HG02981 (cell line): ENCODE data around the gene ARHGAP42.
"Not testable (repeated sequence)": the region's sequence is repeated elsewhere in the genome, so short reads cannot be mapped to it uniquely, and the experiment has no call there.

Source experiments
- ATAC-seq: cut with Tn5 transposase; IDR thresholded peaks from one replicate; pipeline ENCODE4 v1.9.1; 2021; ENCODE audit warnings: mild to moderate bottlenecking, moderate library complexity; ENCODE audit not compliant: unreplicated experiment

The ARHGAP42 gene

GRCh38 chr11:100716838-100717237 lies 29.8 kb downstream of the ARHGAP42 start:
- ATAC-seq = no peak

- ATAC-seq = no peak
Measured at GRCh38 chr11:100719362-100719761, 32.3 kb downstream of the ARHGAP42 start.

GRCh38 chr11:100719809-100720221 lies 32.7 kb downstream of the ARHGAP42 start:
- no peak for ATAC-seq

GRCh38 chr11:100726680-100727079 lies 39.6 kb downstream of the ARHGAP42 start:
- no peak for ATAC-seq

DNA sequence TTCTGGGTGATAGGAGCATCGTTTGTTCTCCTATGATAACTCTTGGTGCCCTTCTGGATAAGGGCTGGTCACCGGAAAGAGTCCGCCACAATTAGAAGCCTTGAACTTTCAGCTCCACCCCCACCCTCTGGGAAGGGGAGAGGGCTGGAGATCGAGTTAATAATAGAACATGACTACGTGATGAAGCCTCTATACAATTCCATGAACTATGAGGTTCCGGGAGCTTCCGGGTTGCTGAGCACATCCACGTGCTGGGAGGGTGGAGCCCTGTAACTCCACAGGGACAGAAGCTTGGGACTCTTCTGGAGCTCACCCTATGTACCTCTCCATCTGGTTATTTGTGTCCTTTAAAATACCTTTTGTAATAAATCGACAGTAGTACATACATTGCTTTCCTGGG lies 40.3 kb downstream of the ARHGAP42 start:
- no peak for ATAC-seq

DNA sequence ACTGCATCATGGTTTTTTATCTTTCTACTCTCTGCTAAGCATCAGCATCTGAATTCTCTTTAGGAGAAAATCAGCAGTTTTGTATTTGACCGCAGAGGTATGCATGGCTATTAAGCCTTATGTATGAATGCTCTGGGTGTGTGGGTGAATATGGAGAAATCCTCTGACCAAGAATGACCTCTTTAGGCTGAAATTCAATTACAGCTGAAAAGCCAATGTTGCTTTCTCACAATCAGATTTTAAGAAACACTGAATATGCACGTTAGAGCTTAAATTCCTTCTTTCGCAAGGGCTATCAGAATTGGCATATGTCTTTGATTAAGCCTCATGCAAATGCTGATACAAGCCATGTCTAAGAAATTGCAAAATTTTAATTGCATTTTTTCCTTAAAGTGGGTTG lies 43.2 kb downstream of the ARHGAP42 start:
- ATAC-seq = no peak

- no peak for ATAC-seq
Measured at GRCh38 chr11:100731471-100731870, 44.4 kb downstream of the ARHGAP42 start.

DNA sequence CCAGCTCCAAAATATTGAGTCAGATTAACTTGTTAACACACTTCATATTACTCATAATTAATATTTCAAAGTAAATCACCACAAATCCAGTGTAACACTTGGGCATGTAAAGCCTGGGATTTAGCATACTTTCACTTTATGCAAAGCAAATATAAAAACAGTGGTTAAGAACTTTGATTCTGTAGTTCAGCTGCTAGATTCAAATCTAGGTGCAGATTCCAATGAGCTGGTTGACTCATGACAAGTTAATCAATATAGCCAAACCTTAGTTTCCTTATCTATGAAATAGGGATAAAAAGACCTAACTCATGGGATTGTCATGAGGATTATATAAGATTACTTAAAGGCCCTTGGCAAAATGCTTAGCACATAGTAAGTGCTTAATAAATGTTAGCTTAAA lies 45.9 kb downstream of the ARHGAP42 start:
- ATAC-seq = no peak

DNA sequence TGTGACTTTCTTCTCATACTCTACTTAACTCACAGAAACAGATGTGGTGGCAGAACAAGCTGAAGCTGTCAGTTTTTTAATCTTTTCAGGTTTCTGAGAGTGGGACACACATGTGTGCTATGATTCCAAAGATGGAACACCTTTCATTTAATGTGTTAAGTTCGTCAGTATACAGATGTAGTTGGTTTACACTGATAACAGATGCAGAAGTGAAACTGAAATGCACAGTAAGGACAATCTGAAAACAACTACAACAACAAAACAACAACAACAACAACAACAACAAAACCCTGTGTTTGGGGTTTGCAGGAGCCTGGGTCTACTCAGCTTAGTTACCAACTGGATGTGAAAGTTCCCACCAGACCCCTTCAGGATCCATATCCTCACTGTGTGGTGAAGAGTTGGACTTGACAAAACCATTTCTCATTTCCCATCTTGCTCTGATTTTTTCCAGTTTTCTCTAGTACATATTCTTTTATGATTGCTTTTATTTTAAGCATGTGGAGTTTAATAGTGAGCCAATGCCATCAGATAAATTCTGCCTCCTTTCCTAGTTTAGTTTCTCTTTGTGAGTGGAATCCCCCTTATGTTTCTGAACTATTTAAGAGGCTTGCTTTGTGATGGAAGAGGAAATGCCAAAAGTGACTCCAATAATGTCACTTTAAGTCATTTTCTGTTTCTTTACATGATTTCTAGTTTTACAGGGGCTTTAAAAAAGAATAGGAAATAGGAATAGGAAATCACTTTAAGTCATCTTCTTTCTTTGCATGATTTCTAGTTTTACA lies 47.8 kb downstream of the ARHGAP42 start:
- no peak for ATAC-seq

GRCh38 chr11:100735949-100736675 lies 49.0 kb downstream of the ARHGAP42 start:
- no peak for ATAC-seq

- no peak for ATAC-seq
Measured at GRCh38 chr11:100738701-100739270, 51.7 kb downstream of the ARHGAP42 start.

DNA sequence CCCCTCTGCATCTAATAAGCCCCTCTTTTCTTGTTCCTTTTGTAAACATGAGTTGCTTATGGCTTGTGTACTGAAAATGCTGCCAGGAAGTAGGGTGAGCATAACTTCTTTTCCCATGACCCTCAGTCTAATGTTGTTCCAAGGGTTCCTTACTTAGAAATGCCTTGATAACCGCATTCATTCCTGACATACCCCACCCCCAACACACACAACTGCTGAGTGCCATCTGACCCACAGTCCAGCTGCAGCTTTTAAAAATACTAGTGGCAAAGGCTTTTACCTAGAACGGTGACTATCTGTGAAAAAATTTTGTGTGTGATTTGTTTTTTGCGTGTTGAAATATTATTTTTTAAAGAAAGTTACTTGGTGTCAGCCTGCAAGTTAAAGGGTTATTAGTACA lies 52.6 kb downstream of the ARHGAP42 start:
- no peak for ATAC-seq

- ATAC-seq = no peak
Measured at GRCh38 chr11:100740440-100740839, 53.4 kb downstream of the ARHGAP42 start.

DNA sequence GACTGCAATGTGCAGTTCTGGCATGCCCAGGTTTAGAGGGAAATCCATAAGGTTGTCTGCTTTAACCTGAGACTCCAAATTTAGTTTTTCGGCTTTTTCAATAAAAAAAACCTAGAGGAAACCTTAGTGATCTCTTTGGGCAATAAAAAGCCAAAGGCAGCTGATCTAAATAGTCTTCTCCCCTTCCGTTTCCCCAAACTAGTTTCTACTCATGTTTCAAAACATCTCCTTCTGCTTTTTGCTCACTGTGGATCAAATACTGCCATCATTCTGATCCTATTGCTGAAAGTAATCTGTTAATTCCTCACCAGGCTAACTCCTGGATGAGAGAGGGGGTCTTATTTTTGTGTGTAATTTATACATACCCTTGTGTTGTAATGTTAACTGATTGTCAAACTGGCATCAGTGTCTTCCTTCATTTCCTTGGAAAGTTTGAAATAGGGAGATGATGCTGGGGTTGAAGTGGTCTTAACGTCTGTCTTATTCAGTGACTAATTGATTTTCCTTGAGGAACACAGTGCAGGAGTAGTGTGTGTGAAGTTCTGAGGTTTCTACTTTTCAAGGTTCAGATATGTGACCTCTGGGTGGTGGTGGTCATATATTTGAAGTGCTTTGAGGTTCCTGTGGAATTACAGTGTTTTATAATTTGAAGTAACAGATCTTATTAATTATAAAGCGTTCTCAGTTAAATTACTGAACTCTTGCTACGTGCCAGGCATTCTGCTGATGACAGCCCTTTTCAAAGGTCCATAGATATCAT lies 55.0 kb downstream of the ARHGAP42 start:
- ATAC-seq = peak; percentile 27

GRCh38 chr11:100746448-100746847 lies 59.4 kb downstream of the ARHGAP42 start:
- no peak for ATAC-seq

DNA sequence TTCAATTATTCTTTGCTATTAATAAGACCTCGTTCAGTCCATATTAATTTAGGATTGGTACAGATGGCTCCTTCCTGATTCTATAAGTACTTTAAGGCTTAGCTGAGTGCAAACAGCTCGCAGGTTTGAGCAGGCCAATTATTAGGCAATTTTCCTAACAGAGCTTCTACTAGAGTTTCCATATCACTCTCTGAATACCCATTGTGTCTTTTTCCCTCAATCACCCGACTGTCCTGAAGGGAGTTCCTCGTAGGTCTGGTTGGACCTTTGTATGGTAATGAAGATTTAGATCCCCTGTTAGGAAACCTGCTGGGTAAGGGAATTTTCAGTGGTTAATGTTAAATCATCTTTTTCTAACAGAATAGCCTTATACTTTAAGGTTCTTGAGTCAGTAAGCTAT lies 61.1 kb downstream of the ARHGAP42 start:
- ATAC-seq = no peak

DNA sequence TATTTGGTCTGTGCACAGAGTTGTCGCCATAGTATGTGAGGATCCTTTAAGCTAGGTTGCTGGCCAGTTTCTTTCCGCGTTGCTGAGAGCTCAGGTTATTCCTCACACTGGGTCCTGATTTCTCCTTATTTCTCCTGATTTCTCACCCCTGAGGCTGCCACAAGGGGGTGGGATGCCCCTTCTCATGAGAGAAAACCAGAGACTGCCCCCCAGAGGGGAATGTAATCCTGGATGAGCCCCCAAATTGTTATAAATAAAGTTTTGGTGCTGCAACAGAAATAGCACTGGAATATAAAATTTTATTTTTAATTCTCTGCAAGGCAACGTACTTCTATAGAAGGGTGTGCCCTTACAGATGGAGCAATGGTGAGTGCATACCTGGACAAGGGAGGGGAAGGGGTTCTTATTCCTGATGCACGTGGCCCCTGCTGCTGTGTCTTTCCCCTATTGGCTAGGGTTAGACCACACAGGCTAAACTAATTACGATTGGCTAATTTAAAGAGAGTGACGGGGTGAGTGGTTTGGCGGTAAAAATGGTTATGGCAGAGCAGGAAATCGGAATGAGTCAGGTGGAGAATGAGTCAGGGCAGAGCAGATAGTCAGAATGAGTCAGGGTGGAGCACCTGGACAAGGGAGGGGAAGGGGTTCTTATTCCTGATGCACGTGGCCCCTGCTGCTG lies 62.9 kb downstream of the ARHGAP42 start:
- not testable (repeated sequence) for ATAC-seq

DNA sequence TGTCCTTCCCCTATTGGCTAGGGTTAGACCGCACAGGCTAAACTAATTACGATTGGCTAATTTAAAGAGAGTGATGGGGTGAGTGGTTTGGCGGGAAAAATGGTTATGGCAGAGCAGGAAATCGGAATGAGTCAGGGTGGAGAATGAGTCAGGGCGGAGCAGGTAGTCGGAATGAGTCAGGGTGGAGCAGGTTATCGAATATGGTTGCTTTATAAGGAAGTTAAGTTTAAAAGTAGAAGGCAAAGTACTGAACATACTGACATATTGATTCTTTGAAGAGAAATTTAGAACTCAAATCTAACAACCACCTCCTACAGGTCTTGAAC lies 63.4 kb downstream of the ARHGAP42 start:
- ATAC-seq = not testable (repeated sequence)

DNA sequence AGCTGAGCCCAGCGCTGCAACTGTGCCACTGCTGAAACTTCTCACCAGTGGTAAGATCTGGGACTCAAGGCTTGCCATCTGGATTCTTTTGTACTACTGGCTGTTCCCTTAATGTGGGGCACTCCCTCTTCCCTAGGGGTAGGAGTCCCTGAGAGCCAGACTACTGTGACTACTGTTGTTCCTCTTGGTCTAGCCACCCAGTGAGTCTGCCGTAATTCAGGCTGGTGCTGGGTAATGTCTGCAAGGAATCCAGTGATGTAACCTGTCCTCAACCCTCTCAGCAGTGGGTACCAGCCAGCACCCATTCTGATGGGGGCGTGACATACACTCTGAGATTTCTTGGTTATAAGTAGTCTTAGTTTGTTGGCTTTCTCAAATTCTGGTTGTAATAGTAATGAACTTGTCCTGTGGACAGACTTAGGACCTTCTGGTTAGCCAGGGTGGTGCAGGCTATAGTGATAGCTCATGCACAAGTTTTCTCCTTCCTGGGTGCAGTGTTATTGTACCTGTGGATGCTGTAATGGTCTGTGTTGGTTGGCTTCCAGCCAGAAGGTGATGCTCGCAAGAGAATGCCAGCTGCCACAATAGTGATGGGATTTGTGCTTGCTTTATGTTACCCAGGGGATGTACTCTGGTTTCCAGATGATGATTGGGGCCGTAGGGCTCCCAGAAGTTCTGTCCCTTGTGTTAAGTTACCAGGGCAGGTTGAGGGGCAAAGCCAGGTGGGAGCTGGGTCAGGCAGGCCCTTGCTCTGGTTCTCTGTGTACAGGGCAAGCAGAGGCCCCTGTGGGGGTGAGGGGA lies 65.5 kb downstream of the ARHGAP42 start:
- ATAC-seq = no peak

DNA sequence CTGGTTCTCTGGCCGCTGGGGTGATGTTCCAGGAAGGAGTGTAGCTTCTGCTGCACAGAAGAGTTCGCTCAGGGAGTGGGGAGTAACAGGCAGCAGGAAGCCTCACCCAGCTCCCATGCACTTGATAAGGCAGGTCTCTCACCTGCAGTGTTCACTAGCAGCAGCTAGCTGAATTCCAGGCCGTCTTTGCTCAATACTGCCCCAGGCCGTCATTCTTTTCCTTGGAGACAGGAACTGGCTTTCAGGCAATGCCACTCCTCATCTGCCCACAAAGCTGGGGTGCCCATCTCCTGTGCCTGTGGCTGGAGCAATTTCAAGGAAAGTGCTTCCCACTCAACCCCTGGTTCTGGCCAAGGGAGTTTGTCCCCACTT lies 66.1 kb downstream of the ARHGAP42 start:
- ATAC-seq = no peak
